Measurements from ENCODE around the gene SLC18A3. TPM values are rescaled to one million over a fixed set of nuclear protein-coding genes. Genes with fewer than 3 reads are reported as not detected.

The SLC18A3 gene
- total RNA-seq, 1 experiment from 2014 or later: not detected

DNA sequence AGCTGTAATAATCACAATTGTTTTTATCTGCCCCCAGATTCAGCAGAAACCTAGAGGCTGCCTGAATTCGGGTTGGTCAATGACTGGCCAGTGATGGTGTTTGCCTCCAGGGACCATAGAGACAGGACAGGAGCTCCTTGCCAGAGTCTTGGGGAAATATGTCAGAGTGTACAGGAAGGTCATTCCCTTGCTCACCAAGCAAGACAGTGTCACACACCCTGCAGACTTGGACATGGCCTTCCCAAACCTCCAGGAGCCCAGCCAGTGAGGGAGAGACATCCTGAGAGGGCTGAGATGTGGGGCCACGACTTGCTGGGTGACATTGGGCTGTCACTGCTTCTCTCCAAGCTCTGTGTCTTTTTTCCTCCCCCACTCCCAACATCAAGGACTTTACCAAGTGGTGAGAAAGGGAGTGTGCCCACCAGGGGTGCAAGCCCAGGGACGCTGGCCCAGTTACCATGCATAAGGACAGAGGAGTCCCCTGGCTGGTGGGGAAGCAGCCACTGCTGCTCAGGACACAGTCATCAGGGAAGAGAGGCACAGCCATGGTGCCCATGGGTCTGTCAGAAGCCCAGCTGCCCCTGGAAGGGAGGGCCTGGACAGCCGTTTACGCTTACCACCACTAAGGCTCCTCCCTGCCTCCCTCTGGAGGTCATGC is 44.1 kb downstream of the SLC18A3 start:
- in situ Hi-C loops (cut with HindIII; ENCODE audit: low pct_unique_long_range_greater_than_20kb, low sequenced_read_pairs): no loop called here
- ChIA-PET CTCF (no interaction called here), POLR2A (no interaction called here)
- Histone ChIP-seq H3K27ac (ENCODE audit: low read length) (no peak overlapping the region), H3K36me3 (ENCODE audit: control insufficient read depth, insufficient read depth, low read length) (no peaks in the 10 kb centered on the region), H3K9me3 (ENCODE audit: control insufficient read depth, insufficient read depth, low read depth, low read length) (no peaks in the 10 kb centered on the region), H3K27me3 (ENCODE audit: control insufficient read depth, insufficient read depth, low read length) (peaks cover 7% of the 10 kb centered on the region; the same call in 1 of the 2 replicates), H3K4me1 (ENCODE audit: control insufficient read depth, insufficient read depth, low read length) (no peaks in the 10 kb centered on the region), H3K4me3 (ENCODE audit: low read depth in 2 of 2, low read length in 2 of 2) (no peak overlapping the region)
- no TSS peak for BruUV-seq (replicated peaks)
- DNase-seq (ENCODE audit: low read depth, low spot score) (no peak), ATAC-seq (no peak)
- TF ChIP-seq POLR2AphosphoS5 (IDR thresholded peaks at IDR 0.05; ENCODE audit: low read depth, low read length) (no peak), SIN3A (IDR thresholded peaks at IDR 0.05; ENCODE audit: borderline replicate concordance, insufficient read depth, low read depth, low read length) (no peak), TCF7L2 (IDR thresholded peaks at IDR 0.05; ENCODE audit: low read depth, low read length) (no peak)
- TF ChIP-seq, protein P1, sequence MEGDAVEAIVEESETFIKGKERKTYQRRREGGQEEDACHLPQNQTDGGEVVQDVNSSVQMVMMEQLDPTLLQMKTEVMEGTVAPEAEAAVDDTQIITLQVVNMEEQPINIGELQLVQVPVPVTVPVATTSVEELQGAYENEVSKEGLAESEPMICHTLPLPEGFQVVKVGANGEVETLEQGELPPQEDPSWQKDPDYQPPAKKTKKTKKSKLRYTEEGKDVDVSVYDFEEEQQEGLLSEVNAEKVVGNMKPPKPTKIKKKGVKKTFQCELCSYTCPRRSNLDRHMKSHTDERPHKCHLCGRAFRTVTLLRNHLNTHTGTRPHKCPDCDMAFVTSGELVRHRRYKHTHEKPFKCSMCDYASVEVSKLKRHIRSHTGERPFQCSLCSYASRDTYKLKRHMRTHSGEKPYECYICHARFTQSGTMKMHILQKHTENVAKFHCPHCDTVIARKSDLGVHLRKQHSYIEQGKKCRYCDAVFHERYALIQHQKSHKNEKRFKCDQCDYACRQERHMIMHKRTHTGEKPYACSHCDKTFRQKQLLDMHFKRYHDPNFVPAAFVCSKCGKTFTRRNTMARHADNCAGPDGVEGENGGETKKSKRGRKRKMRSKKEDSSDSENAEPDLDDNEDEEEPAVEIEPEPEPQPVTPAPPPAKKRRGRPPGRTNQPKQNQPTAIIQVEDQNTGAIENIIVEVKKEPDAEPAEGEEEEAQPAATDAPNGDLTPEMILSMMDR (IDR thresholded peaks at IDR 0.05): no peak
- TF ChIP-seq, protein P2, sequence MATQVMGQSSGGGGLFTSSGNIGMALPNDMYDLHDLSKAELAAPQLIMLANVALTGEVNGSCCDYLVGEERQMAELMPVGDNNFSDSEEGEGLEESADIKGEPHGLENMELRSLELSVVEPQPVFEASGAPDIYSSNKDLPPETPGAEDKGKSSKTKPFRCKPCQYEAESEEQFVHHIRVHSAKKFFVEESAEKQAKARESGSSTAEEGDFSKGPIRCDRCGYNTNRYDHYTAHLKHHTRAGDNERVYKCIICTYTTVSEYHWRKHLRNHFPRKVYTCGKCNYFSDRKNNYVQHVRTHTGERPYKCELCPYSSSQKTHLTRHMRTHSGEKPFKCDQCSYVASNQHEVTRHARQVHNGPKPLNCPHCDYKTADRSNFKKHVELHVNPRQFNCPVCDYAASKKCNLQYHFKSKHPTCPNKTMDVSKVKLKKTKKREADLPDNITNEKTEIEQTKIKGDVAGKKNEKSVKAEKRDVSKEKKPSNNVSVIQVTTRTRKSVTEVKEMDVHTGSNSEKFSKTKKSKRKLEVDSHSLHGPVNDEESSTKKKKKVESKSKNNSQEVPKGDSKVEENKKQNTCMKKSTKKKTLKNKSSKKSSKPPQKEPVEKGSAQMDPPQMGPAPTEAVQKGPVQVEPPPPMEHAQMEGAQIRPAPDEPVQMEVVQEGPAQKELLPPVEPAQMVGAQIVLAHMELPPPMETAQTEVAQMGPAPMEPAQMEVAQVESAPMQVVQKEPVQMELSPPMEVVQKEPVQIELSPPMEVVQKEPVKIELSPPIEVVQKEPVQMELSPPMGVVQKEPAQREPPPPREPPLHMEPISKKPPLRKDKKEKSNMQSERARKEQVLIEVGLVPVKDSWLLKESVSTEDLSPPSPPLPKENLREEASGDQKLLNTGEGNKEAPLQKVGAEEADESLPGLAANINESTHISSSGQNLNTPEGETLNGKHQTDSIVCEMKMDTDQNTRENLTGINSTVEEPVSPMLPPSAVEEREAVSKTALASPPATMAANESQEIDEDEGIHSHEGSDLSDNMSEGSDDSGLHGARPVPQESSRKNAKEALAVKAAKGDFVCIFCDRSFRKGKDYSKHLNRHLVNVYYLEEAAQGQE (IDR thresholded peaks at IDR 0.05; ENCODE audit: insufficient read depth in 1 of 2, low read depth in 2 of 2, low read length in 1 of 2): no peak
- intact Hi-C loops (cut with micrococcal nuclease; ENCODE audit: unreplicated experiment): no loop called here

DNA sequence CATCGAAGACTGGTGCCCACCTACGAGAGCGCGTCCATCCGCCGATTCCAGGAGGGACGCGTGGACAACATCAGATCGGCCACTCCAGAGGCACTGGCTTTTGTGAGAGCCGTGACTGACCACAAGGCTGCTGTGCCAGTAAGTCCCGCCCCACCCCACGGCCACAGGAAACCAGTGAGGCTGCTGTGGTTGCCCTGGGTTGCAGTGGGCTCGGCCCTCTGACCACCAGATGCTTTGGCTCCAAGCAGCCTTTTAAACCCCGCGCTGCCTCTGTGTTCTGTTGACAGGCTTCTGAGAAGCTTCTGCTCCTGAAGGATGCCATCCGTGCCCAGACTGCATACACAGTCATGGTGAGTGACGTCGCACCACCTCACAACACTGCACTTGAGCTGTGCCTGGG is 45.0 kb downstream of the SLC18A3 start:
- POLR2A ChIA-PET: no interaction called here
- in situ Hi-C loops (cut with HindIII; ENCODE audit: low pct_unique_long_range_greater_than_20kb, low sequenced_read_pairs) (no loop called here), intact Hi-C loops (cut with micrococcal nuclease; ENCODE audit: unreplicated experiment) (no loop called here)
- no peak for ATAC-seq
- H3K4me1 ChIP-seq (ENCODE audit: control insufficient read depth, insufficient read depth, low read length): no peaks in the 10 kb centered on the region
- CTCF ChIA-PET: no interaction called here
- no peaks in the 10 kb centered on the region for H3K9me3 ChIP-seq (ENCODE audit: control insufficient read depth, insufficient read depth, low read depth, low read length)
- TF ChIP-seq, protein P2 (IDR thresholded peaks at IDR 0.05; ENCODE audit: insufficient read depth in 1 of 2, low read depth in 2 of 2, low read length in 1 of 2): no peak
- no peak for TF ChIP-seq SIN3A (IDR thresholded peaks at IDR 0.05; ENCODE audit: borderline replicate concordance, insufficient read depth, low read depth, low read length)
- no peak for TF ChIP-seq POLR2AphosphoS5 (IDR thresholded peaks at IDR 0.05; ENCODE audit: low read depth, low read length)
- TF ChIP-seq, protein P1 (IDR thresholded peaks at IDR 0.05): no peak
- no peak for TF ChIP-seq TCF7L2 (IDR thresholded peaks at IDR 0.05; ENCODE audit: low read depth, low read length)
- DNase-seq (ENCODE audit: low read depth, low spot score): no peak
- no TSS peak for BruUV-seq (replicated peaks)
- H3K27me3 ChIP-seq (ENCODE audit: control insufficient read depth, insufficient read depth, low read length): no peaks in the 10 kb centered on the region
- H3K4me3 ChIP-seq (ENCODE audit: low read depth in 2 of 2, low read length in 2 of 2): no peak overlapping the region
- no peaks in the 10 kb centered on the region for H3K36me3 ChIP-seq (ENCODE audit: control insufficient read depth, insufficient read depth, low read length)
- no peak overlapping the region for H3K27ac ChIP-seq (ENCODE audit: low read length)
